ENCODE results near the gene DDX60.

DNA sequence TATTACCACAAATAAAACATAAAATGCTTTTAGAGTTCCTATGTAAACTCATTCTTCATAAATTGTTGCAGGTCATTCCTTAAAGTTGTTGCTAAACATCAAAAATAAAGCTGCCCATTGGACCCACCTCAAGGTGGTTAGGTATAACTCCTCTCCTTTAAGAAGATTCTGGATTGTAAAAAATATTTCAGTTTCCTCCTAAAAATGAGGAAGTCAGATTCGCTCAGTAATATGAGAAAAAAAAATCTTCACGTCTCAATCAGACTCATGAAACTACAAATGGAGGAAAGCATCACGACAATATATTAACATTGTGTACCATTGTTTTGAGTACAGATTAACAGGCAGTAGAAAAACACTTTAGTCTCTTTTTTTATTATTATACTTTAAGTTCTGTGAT lies 105.9 kb downstream of the DDX60 start:
- TF ChIP-seq, protein P1, sequence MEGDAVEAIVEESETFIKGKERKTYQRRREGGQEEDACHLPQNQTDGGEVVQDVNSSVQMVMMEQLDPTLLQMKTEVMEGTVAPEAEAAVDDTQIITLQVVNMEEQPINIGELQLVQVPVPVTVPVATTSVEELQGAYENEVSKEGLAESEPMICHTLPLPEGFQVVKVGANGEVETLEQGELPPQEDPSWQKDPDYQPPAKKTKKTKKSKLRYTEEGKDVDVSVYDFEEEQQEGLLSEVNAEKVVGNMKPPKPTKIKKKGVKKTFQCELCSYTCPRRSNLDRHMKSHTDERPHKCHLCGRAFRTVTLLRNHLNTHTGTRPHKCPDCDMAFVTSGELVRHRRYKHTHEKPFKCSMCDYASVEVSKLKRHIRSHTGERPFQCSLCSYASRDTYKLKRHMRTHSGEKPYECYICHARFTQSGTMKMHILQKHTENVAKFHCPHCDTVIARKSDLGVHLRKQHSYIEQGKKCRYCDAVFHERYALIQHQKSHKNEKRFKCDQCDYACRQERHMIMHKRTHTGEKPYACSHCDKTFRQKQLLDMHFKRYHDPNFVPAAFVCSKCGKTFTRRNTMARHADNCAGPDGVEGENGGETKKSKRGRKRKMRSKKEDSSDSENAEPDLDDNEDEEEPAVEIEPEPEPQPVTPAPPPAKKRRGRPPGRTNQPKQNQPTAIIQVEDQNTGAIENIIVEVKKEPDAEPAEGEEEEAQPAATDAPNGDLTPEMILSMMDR (IDR thresholded peaks at IDR 0.05): no peak
- no peak for TF ChIP-seq POLR2A (IDR thresholded peaks at IDR 0.05)
- no peak for TF ChIP-seq EP300 (IDR thresholded peaks at IDR 0.05)
- no peak for TF ChIP-seq POLR2AphosphoS5 (IDR thresholded peaks at IDR 0.05)

All from suprapubic skin (tissue), 4 donors.